WTC11 (cell line): ENCODE data around the gene AKAP6. TPM values are rescaled to one million over a fixed set of nuclear protein-coding genes. Genes with fewer than 3 reads are reported as not detected.
A peak's percentile ranks its signal among the peaks of the same experiment; 100 is the strongest.

Source experiments
- ATAC-seq: fragments of 200-7000 bp; cut with Tn5 transposase; 2 replicates; pipeline ENCODE4 v1.10.0; 2021; ENCODE audit warnings: mild to moderate bottlenecking, moderate library complexity
- CTCF ChIA-PET: fragments of 300-600 bp; sonication (Branson Sonifier 250); formaldehyde crosslinking; loops from one replicate; lab custom pipeline; 2021; ENCODE audit warnings: antibody characterized with exemption; lab: Charles Lee
- POLR2A ChIA-PET: fragments of 350-600 bp; sonication (Branson Sonifier 250); formaldehyde crosslinking; loops from one replicate; lab custom pipeline; 2021; ENCODE audit warnings: antibody characterized with exemption; lab: Charles Lee
- DNase-seq: peaks from one replicate; pipeline ENCODE4 v3.0.0; 2021; ENCODE audit warnings: low spot score
- H3K27ac Mint-ChIP-seq: 2 replicates; pipeline ENCODE4 v1.8.0; 2021; ENCODE audit warnings: mixed read lengths
- H3K27me3 Mint-ChIP-seq: 2 replicates; pipeline ENCODE4 v1.8.0; 2021; ENCODE audit warnings: low read depth, mild to moderate bottlenecking, moderate library complexity, mixed read lengths
- H3K36me3 Mint-ChIP-seq: 2 replicates; pipeline ENCODE4 v1.8.0; 2021; ENCODE audit warnings: mixed read lengths
- H3K4me1 Mint-ChIP-seq: 2 replicates; pipeline ENCODE4 v1.8.0; 2022; ENCODE audit warnings: mixed read lengths
- H3K4me3 Mint-ChIP-seq: 2 replicates; pipeline ENCODE4 v1.8.0; 2021; ENCODE audit warnings: mild to moderate bottlenecking, moderate library complexity, mixed read lengths
- H3K9me3 Mint-ChIP-seq: 2 replicates; pipeline ENCODE4 v1.8.0; 2021; ENCODE audit warnings: mixed read lengths
- CTCF ChIP-seq: fragments of 200-600 bp; IDR thresholded peaks from 2 replicates; pipeline ENCODE4 v1.8.0; 2022; ENCODE audit warnings: antibody characterized with exemption
- ERG ChIP-seq: fragments of 250-450 bp; sonication (Bioruptor Pico); IDR thresholded peaks from 2 replicates; pipeline ENCODE4 v1.8.0; 2021; ENCODE audit warnings: mild to moderate bottlenecking
- ESRRA ChIP-seq: sonication (generic); formaldehyde crosslinking; IDR thresholded peaks from 2 replicates; pipeline ENCODE4 v1.8.1; 2022; ENCODE audit warnings: mild to moderate bottlenecking, missing genetic modification reagents, borderline replicate concordance
- FOXP1 ChIP-seq: sonication (generic); formaldehyde crosslinking; IDR thresholded peaks from 2 replicates; pipeline ENCODE4 v1.8.0; 2022; ENCODE audit warnings: missing genetic modification reagents, mild to moderate bottlenecking, moderate library complexity, borderline replicate concordance
- HMGA2 ChIP-seq: fragments of 250-450 bp; sonication (Bioruptor Pico); IDR thresholded peaks from 2 replicates; pipeline ENCODE4 v1.4.0; 2021; ENCODE audit warnings: mild to moderate bottlenecking, moderate library complexity
- IRF1 ChIP-seq: sonication (generic); formaldehyde crosslinking; IDR thresholded peaks from 2 replicates; pipeline ENCODE4 v1.8.0; 2023; ENCODE audit warnings: missing genetic modification reagents
- JAZF1 ChIP-seq: fragments of 250-450 bp; sonication (Bioruptor Pico); IDR thresholded peaks from 2 replicates; pipeline ENCODE4 v1.9.0; 2021; ENCODE audit warnings: moderate library complexity, mild to moderate bottlenecking, inconsistent platforms
- JUN ChIP-seq: sonication (generic); formaldehyde crosslinking; IDR thresholded peaks from 2 replicates; pipeline ENCODE4 v1.8.0; 2023; ENCODE audit warnings: mild to moderate bottlenecking, missing genetic modification reagents
- KAT7 ChIP-seq: sonication (generic); formaldehyde crosslinking; IDR thresholded peaks from 2 replicates; pipeline ENCODE4 v1.8.1; 2023; ENCODE audit warnings: missing genetic modification reagents, mild to moderate bottlenecking, borderline replicate concordance
- NR3C1 ChIP-seq: sonication (generic); formaldehyde crosslinking; conservative IDR thresholded peaks from 2 replicates; pipeline ENCODE4 v1.8.1; 2023; ENCODE audit warnings: low read depth, mild to moderate bottlenecking, missing genetic modification reagents
- OVOL2 ChIP-seq: fragments of 250-450 bp; sonication (Bioruptor Pico); IDR thresholded peaks from 2 replicates; pipeline ENCODE4 v1.9.0; 2021; ENCODE audit warnings: mild to moderate bottlenecking, borderline replicate concordance
- SMAD4 ChIP-seq: sonication (generic); formaldehyde crosslinking; IDR thresholded peaks from 2 replicates; pipeline ENCODE4 v1.8.0; 2022; ENCODE audit warnings: mild to moderate bottlenecking, missing genetic modification reagents
- ZNF121 ChIP-seq: sonication (generic); formaldehyde crosslinking; IDR thresholded peaks from 2 replicates; pipeline ENCODE4 v1.8.0; 2023; ENCODE audit warnings: missing genetic modification reagents
- ZNF263 ChIP-seq: sonication (generic); formaldehyde crosslinking; IDR thresholded peaks from 2 replicates; pipeline ENCODE4 v1.8.1; 2022; ENCODE audit warnings: low read depth, mild to moderate bottlenecking, moderate library complexity, missing genetic modification reagents
- ZNF396 ChIP-seq: fragments of 250-450 bp; sonication (Bioruptor Pico); IDR thresholded peaks from 2 replicates; pipeline ENCODE4 v1.8.0; 2021; ENCODE audit warnings: mild to moderate bottlenecking, moderate library complexity, borderline replicate concordance
- ZNF425 ChIP-seq: fragments of 250-450 bp; sonication (Bioruptor Pico); conservative IDR thresholded peaks from 2 replicates; pipeline ENCODE4 v1.9.0; 2021; ENCODE audit warnings: mild to moderate bottlenecking
- ZNF512 ChIP-seq: sonication (generic); formaldehyde crosslinking; IDR thresholded peaks from 2 replicates; pipeline ENCODE4 v1.8.1; 2022; ENCODE audit warnings: missing genetic modification reagents, borderline replicate concordance
- total RNA-seq: library from RNA; stranded (reverse); gene quantifications from 3 replicates; pipeline ENCODE4 v1.2.3, GENCODE V29; 2021

The AKAP6 gene
- total RNA-seq, 1 experiment from 2014 or later = 0.63 TPM

- no peak for TF ChIP-seq JAZF1 (CRISPR knock-in tag)
- TF ChIP-seq OVOL2 (CRISPR knock-in tag) = no peak
Measured at GRCh38 chr14:32364941-32365340, 35.8 kb downstream of the AKAP6 start (continued).

GRCh38 chr14:32366256-32366879 is 37.3 kb downstream of the AKAP6 start:
- Mint-ChIP-seq H3K27ac (0 out of 2 replicates have a peak overlapping the region, but pooled peaks have one; percentile 2), H3K36me3 (no peaks in the 10 kb centered on the region), H3K4me3 (no peak overlapping the region), H3K9me3 (no peaks in the 10 kb centered on the region), H3K4me1 (peaks cover 46% of the 10 kb centered on the region), H3K27me3 (no peaks in the 10 kb centered on the region)
- ChIA-PET POLR2A (no interaction called here), CTCF (no interaction called here)
- ATAC-seq (peak; percentile 55), DNase-seq (no peak)
- no peak for TF ChIP-seq ESRRA
- TF ChIP-seq HMGA2 (CRISPR knock-in tag) = no peak

- Mint-ChIP-seq H3K9me3 (no peaks in the 10 kb centered on the region), H3K27me3 (no peaks in the 10 kb centered on the region), H3K36me3 (no peaks in the 10 kb centered on the region), H3K4me1 (peaks cover 43% of the 10 kb centered on the region), H3K27ac (no peak overlapping the region), H3K4me3 (no peak overlapping the region)
- CTCF ChIA-PET = no interaction called here
- POLR2A ChIA-PET = no interaction called here
- TF ChIP-seq KAT7 (CRISPR knock-in tag) (no peak), ZNF425 (CRISPR knock-in tag) (no peak)
- ATAC-seq = no peak
- no peak for DNase-seq
Measured at GRCh38 chr14:32366986-32367385, 37.9 kb downstream of the AKAP6 start.

GRCh38 chr14:32367516-32367915 is 38.4 kb downstream of the AKAP6 start:
- CTCF ChIA-PET = no interaction called here
- Mint-ChIP-seq H3K27ac (no peak overlapping the region), H3K27me3 (no peaks in the 10 kb centered on the region), H3K36me3 (no peaks in the 10 kb centered on the region), H3K4me1 (peaks cover 39% of the 10 kb centered on the region), H3K9me3 (no peaks in the 10 kb centered on the region), H3K4me3 (no peak overlapping the region)
- DNase-seq (no peak), ATAC-seq (no peak)
- POLR2A ChIA-PET = no interaction called here
- TF ChIP-seq FOXP1 = no peak

- H3K27me3 Mint-ChIP-seq = no peaks in the 10 kb centered on the region
- TF ChIP-seq ERG (CRISPR knock-in tag) (no peak), JUN (CRISPR knock-in tag) (no peak), CTCF (no peak), IRF1 (CRISPR knock-in tag) (no peak), ZNF425 (CRISPR knock-in tag) (no peak), SMAD4 (CRISPR knock-in tag) (no peak), ZNF512 (CRISPR knock-in tag) (no peak), ZNF396 (CRISPR knock-in tag) (no peak), NR3C1 (CRISPR knock-in tag) (no peak), ZNF263 (no peak), ZNF121 (CRISPR knock-in tag) (no peak), FOXP1 (no peak)
Measured at GRCh38 chr14:32368107-32368506, 39.0 kb downstream of the AKAP6 start.

More at GRCh38 chr14:32368107-32368506, 39.0 kb downstream of the AKAP6 start:
- Mint-ChIP-seq H3K9me3 (no peaks in the 10 kb centered on the region), H3K36me3 (no peaks in the 10 kb centered on the region), H3K4me1 (peaks cover 45% of the 10 kb centered on the region), H3K4me3 (no peak overlapping the region), H3K27ac (no peak overlapping the region)
- POLR2A ChIA-PET = no interaction called here
- DNase-seq (no peak), ATAC-seq (no peak)
- CTCF ChIA-PET = no interaction called here
